Right atrium auricular region (tissue), 2 donors: ENCODE measurements around the gene FGF2. TPM values are rescaled to one million over a fixed set of nuclear protein-coding genes. Genes with fewer than 3 reads are reported as not detected.

Experiments used
- DNase-seq: peaks from one replicate; pipeline ENCODE4 v3.0.0-alpha.2; 2019; ENCODE audit warnings: low spot score
- H3K27ac ChIP-seq, 2 donors: fragments of 200-600 bp; sonication (generic); 1 replicate in 1 of 2; 2 replicates in 1 of 2; pipeline ENCODE4 v1.5.1; 2016 to 2019
- H3K27me3 ChIP-seq, 2 donors: fragments of 200-600 bp; sonication (generic); one replicate each; pipeline versions ENCODE4 v1.5.1 to v1.6.0; 2017 to 2019
- H3K36me3 ChIP-seq: fragments of 200-600 bp; sonication (generic); one replicate; pipeline ENCODE4 v1.5.1; 2016
- H3K4me1 ChIP-seq, 2 donors: fragments of 200-600 bp; sonication (generic); one replicate each; pipeline versions ENCODE4 v1.5.1 to v1.6.0; 2017 to 2019
- H3K4me3 ChIP-seq, 2 donors: fragments of 200-600 bp; sonication (generic); 1 replicate in 1 of 2; 2 replicates in 1 of 2; pipeline ENCODE4 v1.5.1; 2017 to 2019; ENCODE audit warnings: mild to moderate bottlenecking in 1 of 2, moderate library complexity in 1 of 2
- H3K9me3 ChIP-seq, 2 donors: fragments of 200-600 bp; sonication (generic); one replicate each; pipeline ENCODE4 v1.5.1; 2019
- total RNA-seq, 2 donors: library from RNA; depleted of rRNA; stranded (reverse); fragments of >200 nt; gene quantifications; one replicate each; pipeline ENCODE4 v1.1.0, GENCODE V29; 2016
- TF ChIP-seq, protein P1 (sequence below), 2 donors: fragments of 200-600 bp; sonication (generic); IDR thresholded peaks; one replicate each; pipeline ENCODE4 v1.5.1; 2019; ENCODE audit warnings: antibody characterized with exemption in 2 of 2

Gene FGF2
- total RNA-seq, 2 donors from 2014 or later: 4.3 to 11.6 TPM

DNA sequence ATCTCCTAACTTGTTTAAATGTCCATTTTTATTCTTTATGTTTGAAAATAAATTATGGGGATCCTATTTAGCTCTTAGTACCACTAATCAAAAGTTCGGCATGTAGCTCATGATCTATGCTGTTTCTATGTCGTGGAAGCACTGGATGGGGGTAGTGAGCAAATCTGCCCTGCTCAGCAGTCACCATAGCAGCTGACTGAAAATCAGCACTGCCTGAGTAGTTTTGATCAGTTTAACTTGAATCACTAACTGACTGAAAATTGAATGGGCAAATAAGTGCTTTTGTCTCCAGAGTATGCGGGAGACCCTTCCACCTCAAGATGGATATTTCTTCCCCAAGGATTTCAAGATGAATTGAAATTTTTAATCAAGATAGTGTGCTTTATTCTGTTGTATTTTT, 68.2 kb downstream of the FGF2 start:
- TF ChIP-seq, protein P1, sequence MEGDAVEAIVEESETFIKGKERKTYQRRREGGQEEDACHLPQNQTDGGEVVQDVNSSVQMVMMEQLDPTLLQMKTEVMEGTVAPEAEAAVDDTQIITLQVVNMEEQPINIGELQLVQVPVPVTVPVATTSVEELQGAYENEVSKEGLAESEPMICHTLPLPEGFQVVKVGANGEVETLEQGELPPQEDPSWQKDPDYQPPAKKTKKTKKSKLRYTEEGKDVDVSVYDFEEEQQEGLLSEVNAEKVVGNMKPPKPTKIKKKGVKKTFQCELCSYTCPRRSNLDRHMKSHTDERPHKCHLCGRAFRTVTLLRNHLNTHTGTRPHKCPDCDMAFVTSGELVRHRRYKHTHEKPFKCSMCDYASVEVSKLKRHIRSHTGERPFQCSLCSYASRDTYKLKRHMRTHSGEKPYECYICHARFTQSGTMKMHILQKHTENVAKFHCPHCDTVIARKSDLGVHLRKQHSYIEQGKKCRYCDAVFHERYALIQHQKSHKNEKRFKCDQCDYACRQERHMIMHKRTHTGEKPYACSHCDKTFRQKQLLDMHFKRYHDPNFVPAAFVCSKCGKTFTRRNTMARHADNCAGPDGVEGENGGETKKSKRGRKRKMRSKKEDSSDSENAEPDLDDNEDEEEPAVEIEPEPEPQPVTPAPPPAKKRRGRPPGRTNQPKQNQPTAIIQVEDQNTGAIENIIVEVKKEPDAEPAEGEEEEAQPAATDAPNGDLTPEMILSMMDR (IDR thresholded peaks at IDR 0.05): no peak
- Histone ChIP-seq H3K27ac (no peak overlapping the region), H3K27me3 (no peaks in the 10 kb centered on the region), H3K4me3 (no peak overlapping the region), H3K36me3 (peaks cover 5% of the 10 kb centered on the region), H3K4me1 (peaks cover 0 to 6% of the 10 kb centered on the region in 2 donors), H3K9me3 (no peaks in the 10 kb centered on the region)
- DNase-seq: no peak

DNA sequence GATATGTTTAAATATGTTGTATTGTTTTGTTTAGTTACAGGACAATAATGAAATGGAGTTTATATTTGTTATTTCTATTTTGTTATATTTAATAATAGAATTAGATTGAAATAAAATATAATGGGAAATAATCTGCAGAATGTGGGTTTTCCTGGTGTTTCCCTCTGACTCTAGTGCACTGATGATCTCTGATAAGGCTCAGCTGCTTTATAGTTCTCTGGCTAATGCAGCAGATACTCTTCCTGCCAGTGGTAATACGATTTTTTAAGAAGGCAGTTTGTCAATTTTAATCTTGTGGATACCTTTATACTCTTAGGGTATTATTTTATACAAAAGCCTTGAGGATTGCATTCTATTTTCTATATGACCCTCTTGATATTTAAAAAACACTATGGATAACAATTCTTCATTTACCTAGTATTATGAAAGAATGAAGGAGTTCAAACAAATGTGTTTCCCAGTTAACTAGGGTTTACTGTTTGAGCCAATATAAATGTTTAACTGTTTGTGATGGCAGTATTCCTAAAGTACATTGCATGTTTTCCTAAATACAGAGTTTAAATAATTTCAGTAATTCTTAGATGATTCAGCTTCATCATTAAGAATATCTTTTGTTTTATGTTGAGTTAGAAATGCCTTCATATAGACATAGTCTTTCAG, 68.8 kb downstream of the FGF2 start:
- no peaks in the 10 kb centered on the region for H3K9me3 ChIP-seq
- no peaks in the 10 kb centered on the region for H3K27me3 ChIP-seq
- no peak overlapping the region for H3K27ac ChIP-seq
- H3K4me1 ChIP-seq: peaks cover 0 to 6% of the 10 kb centered on the region in 2 donors
- no peak overlapping the region for H3K4me3 ChIP-seq
- DNase-seq: no peak
- peaks cover 5% of the 10 kb centered on the region for H3K36me3 ChIP-seq
- TF ChIP-seq, protein P1 (IDR thresholded peaks at IDR 0.05): no peak

DNA sequence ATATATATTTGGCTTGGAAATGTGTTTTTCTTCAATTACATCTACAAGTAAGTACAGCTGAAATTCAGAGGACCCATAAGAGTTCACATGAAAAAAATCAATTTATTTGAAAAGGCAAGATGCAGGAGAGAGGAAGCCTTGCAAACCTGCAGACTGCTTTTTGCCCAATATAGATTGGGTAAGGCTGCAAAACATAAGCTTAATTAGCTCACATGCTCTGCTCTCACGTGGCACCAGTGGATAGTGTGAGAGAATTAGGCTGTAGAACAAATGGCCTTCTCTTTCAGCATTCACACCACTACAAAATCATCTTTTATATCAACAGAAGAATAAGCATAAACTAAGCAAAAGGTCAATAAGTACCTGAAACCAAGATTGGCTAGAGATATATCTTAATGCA, 69.6 kb downstream of the FGF2 start:
- peaks cover 5% of the 10 kb centered on the region for H3K36me3 ChIP-seq
- H3K4me1 ChIP-seq: peaks cover 0 to 6% of the 10 kb centered on the region in 2 donors
- no peak for DNase-seq
- no peaks in the 10 kb centered on the region for H3K27me3 ChIP-seq
- no peak overlapping the region for H3K27ac ChIP-seq
- H3K4me3 ChIP-seq: no peak overlapping the region
- TF ChIP-seq, protein P1 (IDR thresholded peaks at IDR 0.05): no peak
- H3K9me3 ChIP-seq: no peaks in the 10 kb centered on the region

DNA sequence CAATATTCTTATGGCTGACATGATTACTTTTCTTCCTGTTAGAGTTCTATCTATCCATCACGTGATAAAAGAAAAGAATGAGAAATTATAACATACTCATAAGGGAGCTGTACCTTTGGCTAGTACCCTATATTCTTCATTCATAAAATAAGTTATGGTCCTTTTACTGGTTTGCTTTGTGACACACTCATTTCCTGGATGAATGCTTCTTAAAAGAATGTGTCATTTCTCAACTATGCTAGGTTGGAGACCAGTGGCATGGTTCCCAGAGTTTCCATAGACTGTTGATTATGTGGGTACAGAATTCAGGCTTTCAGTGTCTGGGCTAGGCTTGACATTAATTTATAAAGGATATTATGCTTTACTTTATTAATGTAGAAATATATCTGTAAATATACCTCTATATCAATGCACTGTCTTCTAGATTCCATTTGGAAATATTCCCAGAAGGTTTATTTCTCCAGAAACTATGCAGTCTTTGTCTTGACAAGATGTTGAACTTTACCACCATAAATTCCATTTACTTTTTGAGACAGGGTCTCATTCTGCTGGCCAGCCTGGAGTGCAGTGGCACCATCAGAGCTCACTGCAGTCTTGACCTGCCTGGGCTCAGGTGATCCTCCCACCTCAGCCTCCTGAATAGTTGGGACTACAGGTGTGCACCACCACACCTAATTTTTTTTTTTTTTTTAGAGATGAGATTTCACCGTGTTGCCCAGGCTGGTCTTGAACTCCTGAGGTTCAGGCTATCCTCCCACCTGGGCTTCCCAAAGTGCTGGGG, 71.9 kb downstream of the FGF2 start:
- no peaks in the 10 kb centered on the region for H3K27me3 ChIP-seq
- DNase-seq: no peak
- no peak overlapping the region for H3K4me3 ChIP-seq
- H3K27ac ChIP-seq: peak overlapping the region in 1 of 2 donors; percentile 24
- TF ChIP-seq, protein P1 (IDR thresholded peaks at IDR 0.05): no peak
- H3K36me3 ChIP-seq: no peaks in the 10 kb centered on the region
- no peaks in the 10 kb centered on the region for H3K9me3 ChIP-seq
- peaks cover 0 to 6% of the 10 kb centered on the region in 2 donors for H3K4me1 ChIP-seq

DNA sequence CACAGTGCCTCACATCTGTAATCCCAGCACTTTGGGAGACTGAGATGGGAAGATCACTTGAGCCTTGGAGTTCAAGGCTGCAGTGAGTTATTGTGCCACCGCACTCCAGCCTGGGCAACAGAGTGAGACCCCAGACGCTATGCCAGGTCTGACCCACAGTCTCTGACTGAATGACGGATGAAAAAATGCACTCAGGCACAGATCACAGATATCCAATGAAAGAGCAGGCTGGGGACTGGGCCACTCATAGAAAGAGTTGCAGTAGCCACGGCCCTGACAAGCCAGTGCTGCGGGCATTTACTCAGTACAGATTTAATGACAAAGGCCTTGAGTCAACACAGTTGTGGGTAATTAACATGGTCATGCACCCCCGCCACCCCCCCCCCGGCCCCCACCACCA, 73.1 kb downstream of the FGF2 start:
- Histone ChIP-seq H3K27me3 (no peaks in the 10 kb centered on the region), H3K4me3 (no peak overlapping the region), H3K36me3 (no peaks in the 10 kb centered on the region), H3K4me1 (peaks cover 0 to 6% of the 10 kb centered on the region in 2 donors), H3K27ac (no peak overlapping the region), H3K9me3 (no peaks in the 10 kb centered on the region)
- TF ChIP-seq, protein P1 (IDR thresholded peaks at IDR 0.05): no peak
- DNase-seq: no peak
